ENCODE results near the gene DNAJC22. TPM values are rescaled to one million over a fixed set of nuclear protein-coding genes. Genes with fewer than 3 reads are reported as not detected.

Gene DNAJC22
- total RNA-seq, 1 donor from 2014 or later: not detected

GRCh38 chr12:49338830-49339463, 7.7 kb upstream of the DNAJC22 start:
- Mint-ChIP-seq H3K4me3 (no peak overlapping the region), H3K27me3 (peaks cover 38% of the 10 kb centered on the region), H3K4me1 (peaks cover 42% of the 10 kb centered on the region), H3K9me3 (no peaks in the 10 kb centered on the region), H3K36me3 (ENCODE audit: low read depth) (no peaks in the 10 kb centered on the region), H3K27ac (no peak overlapping the region)
- CTCF ChIA-PET: interaction anchor here (0.5 to 8.9 kb wide), 4 partner anchors 10 to 80 kb away, joined by 3 to 59 read pairs (median 14); partner anchors contain the start of genes DNAJC22 and PRPH
- DNase-seq: no peak
- TF ChIP-seq, protein P1, sequence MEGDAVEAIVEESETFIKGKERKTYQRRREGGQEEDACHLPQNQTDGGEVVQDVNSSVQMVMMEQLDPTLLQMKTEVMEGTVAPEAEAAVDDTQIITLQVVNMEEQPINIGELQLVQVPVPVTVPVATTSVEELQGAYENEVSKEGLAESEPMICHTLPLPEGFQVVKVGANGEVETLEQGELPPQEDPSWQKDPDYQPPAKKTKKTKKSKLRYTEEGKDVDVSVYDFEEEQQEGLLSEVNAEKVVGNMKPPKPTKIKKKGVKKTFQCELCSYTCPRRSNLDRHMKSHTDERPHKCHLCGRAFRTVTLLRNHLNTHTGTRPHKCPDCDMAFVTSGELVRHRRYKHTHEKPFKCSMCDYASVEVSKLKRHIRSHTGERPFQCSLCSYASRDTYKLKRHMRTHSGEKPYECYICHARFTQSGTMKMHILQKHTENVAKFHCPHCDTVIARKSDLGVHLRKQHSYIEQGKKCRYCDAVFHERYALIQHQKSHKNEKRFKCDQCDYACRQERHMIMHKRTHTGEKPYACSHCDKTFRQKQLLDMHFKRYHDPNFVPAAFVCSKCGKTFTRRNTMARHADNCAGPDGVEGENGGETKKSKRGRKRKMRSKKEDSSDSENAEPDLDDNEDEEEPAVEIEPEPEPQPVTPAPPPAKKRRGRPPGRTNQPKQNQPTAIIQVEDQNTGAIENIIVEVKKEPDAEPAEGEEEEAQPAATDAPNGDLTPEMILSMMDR (IDR thresholded peaks at IDR 0.05): no peak
- POLR2A ChIA-PET: interaction anchor here (1.1 kb wide), 1 partner anchor 41 kb away, joined by 3 read pairs; no protein-coding TSS in a partner anchor
- intact Hi-C loops (cut with micrococcal nuclease): no loop called here
- ATAC-seq (ENCODE audit: low read depth): no peak

GRCh38 chr12:49339464-49339861, 7.2 kb upstream of the DNAJC22 start:
- ATAC-seq (ENCODE audit: low read depth) (no peak), DNase-seq (no peak)
- intact Hi-C loops (cut with micrococcal nuclease): no loop called here
- CTCF ChIA-PET: interaction anchor here (0.5 to 8.9 kb wide), 2 partner anchors 9 to 80 kb away, joined by 3 to 59 read pairs; partner anchors contain the start of gene DNAJC22
- no peaks in the 10 kb centered on the region for H3K9me3 Mint-ChIP-seq
- peaks cover 40% of the 10 kb centered on the region for H3K27me3 Mint-ChIP-seq
- no peak overlapping the region for H3K4me3 Mint-ChIP-seq
- TF ChIP-seq, protein P1 (IDR thresholded peaks at IDR 0.05): no peak
- POLR2A ChIA-PET: no interaction called here
- no peaks in the 10 kb centered on the region for H3K36me3 Mint-ChIP-seq (ENCODE audit: low read depth)
- no peak overlapping the region for H3K27ac Mint-ChIP-seq
- peaks cover 45% of the 10 kb centered on the region for H3K4me1 Mint-ChIP-seq

DNA sequence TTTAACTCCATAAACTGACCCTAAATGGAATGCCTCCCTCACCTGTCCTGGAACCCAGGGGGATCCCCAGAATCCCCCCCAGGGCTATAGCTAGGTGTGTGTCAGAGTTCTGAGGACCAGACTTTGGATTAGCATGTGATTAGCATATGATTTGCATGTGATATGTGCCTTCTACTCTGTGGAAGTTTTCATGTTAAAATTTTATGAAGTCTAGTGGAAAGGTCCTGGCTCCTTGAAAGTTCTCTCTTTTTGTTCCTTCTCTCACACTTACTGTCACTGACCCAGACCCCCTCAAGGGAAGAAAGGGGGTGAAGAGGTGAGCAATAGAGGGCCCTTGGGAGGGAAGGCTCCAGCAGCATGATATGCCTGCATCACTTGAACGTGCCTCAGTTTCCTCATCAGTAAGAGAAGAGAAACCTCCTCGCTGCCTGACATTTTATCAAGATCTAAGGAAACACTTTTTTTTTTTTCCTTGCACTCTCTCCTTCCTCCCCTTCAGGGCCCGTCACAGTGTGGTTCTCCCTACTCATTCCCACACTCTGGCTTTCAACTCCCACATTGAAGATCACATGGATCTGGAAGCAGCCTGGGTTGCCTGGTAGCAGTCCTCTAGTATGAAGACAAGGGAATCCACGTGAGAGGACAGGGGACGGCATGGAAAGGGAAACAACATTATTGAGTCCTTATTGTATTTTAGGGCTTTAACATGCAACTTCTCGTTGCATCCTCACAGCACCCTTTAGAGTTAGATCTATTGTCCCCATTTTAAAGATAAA, 6.4 kb upstream of the DNAJC22 start:
- H3K4me3 Mint-ChIP-seq: no peak overlapping the region
- intact Hi-C loops (cut with micrococcal nuclease): loop anchor here (5.0 to 10.0 kb wide), 3 partner anchors 275 to 345 kb away; partner anchors contain the start of genes DDN, KMT2D, PRPF40B and RHEBL1
- no peaks in the 10 kb centered on the region for H3K9me3 Mint-ChIP-seq
- peaks cover 45% of the 10 kb centered on the region for H3K4me1 Mint-ChIP-seq
- no peaks in the 10 kb centered on the region for H3K36me3 Mint-ChIP-seq (ENCODE audit: low read depth)
- peaks cover 34% of the 10 kb centered on the region for H3K27me3 Mint-ChIP-seq
- TF ChIP-seq, protein P1 (IDR thresholded peaks at IDR 0.05): no peak
- ATAC-seq (ENCODE audit: low read depth) (no peak), DNase-seq (no peak)
- POLR2A ChIA-PET: no interaction called here
- CTCF ChIA-PET: interaction anchor here (2.3 to 3.2 kb wide), 2 partner anchors 17 to 51 kb away, joined by 16 to 54 read pairs; no protein-coding TSS in a partner anchor
- H3K27ac Mint-ChIP-seq: no peak overlapping the region

DNA sequence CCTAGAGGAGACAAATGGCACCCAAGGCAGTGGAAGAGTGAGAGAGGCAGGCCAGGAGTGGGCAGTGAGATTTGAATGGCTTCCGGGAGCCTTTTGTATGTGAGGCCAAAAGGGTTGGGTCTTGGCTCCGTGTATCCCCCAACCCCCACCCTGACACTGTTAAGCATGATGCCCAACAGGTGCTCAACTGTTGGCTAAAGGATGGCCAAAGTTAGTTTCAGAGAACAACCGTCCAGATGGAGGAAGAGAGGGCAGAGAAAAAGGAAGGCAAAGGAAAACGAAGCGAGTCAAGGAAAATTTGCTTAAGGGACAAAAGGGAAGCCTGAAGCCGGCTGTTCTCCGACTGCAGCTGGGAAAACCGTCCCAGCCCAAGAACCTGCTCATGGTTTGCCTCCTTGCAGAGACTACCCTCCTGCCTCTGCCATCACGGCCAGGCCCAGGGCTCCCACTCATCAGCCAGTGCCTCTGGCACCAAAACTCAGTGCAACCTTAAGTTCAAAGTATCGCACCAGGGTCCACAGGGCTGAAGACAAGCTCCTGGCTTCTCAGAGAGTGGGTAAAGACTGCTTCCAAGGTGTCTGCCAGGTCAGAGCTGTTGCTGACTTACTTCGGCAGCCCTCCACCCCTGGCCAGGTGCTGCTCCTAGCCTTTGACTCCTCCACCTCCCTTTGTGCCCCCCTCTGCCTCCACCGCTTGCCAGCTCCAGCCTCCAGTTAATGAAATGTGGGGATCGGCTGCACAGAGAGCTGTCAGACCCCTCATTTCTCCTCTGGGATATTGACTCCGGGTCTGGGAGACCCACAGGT, 5.5 kb upstream of the DNAJC22 start:
- Mint-ChIP-seq H3K27ac (no peak overlapping the region), H3K4me3 (peak overlapping the region; percentile 19), H3K4me1 (peaks cover 49% of the 10 kb centered on the region), H3K36me3 (ENCODE audit: low read depth) (no peaks in the 10 kb centered on the region), H3K27me3 (peaks cover 33% of the 10 kb centered on the region), H3K9me3 (no peaks in the 10 kb centered on the region)
- DNase-seq: no peak
- intact Hi-C loops (cut with micrococcal nuclease): loop anchor here (5.0 to 10.0 kb wide), 3 partner anchors 276 to 346 kb away; partner anchors contain the start of genes DDN, KMT2D, PRPF40B and RHEBL1
- no peak for ATAC-seq (ENCODE audit: low read depth)
- POLR2A ChIA-PET: interaction anchor here (1.3 to 1.4 kb wide), 2 partner anchors 18 to 52 kb away, joined by 3 to 6 read pairs; partner anchors contain the start of gene TROAP
- TF ChIP-seq, protein P1 (IDR thresholded peaks at IDR 0.05): no peak
- CTCF ChIA-PET: interaction anchor here (0.9 to 3.6 kb wide), 11 partner anchors 9 to 173 kb away, joined by 3 to 54 read pairs (median 6); partner anchors contain the start of genes PRPH, SPATS2 and TROAP
